BLaER1 treated with 17β-estradiol and CSF1 and Interleukin-3, amounts not matched to agents 10 nM and 100 nM (cell line): ENCODE measurements around the gene GPR157.
"Not testable (repeated sequence)": the region's sequence is repeated elsewhere in the genome, so short reads cannot be mapped to it uniquely, and the experiment has no call there.

ENCODE experiments used
- H3K27ac ChIP-seq, 11 experiments: shearing (Covaris generic); formaldehyde crosslinking; 2 replicates each; pipeline ENCODE4 v1.8.1; 2022
- H3K27me3 ChIP-seq, 11 experiments: shearing (Covaris generic); formaldehyde crosslinking; 2 replicates each; pipeline ENCODE4 v1.8.1; 2022
- H3K36me3 ChIP-seq, 11 experiments: shearing (Covaris generic); formaldehyde crosslinking; 2 replicates each; pipeline ENCODE4 v1.8.1; 2022
- H3K4me1 ChIP-seq, 10 experiments: shearing (Covaris generic); formaldehyde crosslinking; 2 replicates each; pipeline ENCODE4 v1.8.1; 2022
- H3K4me2 ChIP-seq, 11 experiments: shearing (Covaris generic); formaldehyde crosslinking; 2 replicates each; pipeline ENCODE4 v1.8.1; 2022
- H3K4me3 ChIP-seq, 10 experiments: shearing (Covaris generic); formaldehyde crosslinking; 2 replicates each; pipeline ENCODE4 v1.8.1; 2022
- H3K9ac ChIP-seq, 11 experiments: shearing (Covaris generic); formaldehyde crosslinking; 2 replicates each; pipeline ENCODE4 v1.8.1; 2022
- H3K9me3 ChIP-seq, 11 experiments: shearing (Covaris generic); formaldehyde crosslinking; replicated peaks in 1 of 11; 2 replicates each; pipeline ENCODE4 v1.8.1; 2022
- H4K20me1 ChIP-seq, 11 experiments: shearing (Covaris generic); formaldehyde crosslinking; 2 replicates each; pipeline ENCODE4 v1.8.1; 2022
- Cebpa-rat ChIP-seq, 11 experiments: shearing (Covaris generic); IDR thresholded peaks; 2 replicates each; pipeline ENCODE4 v1.8.1; 2022

The GPR157 gene

GRCh38 chr1:9097947-9098705 is 30.8 kb downstream of the GPR157 start:
- H3K9me3 ChIP-seq: peaks cover 20 to 37% (median 34%) of the 10 kb centered on the region in 11 experiments
- H3K27ac ChIP-seq: peak overlapping the region in 1 of 11 experiments; percentile 5; a peak in 1 of 22 replicates
- no peaks in the 10 kb centered on the region for H3K27me3 ChIP-seq
- H3K36me3 ChIP-seq: peaks cover 0 to 15% (median 0%) of the 10 kb centered on the region in 11 experiments; a peak in 5 of 22 replicates
- no peaks in the 10 kb centered on the region for H4K20me1 ChIP-seq
- TF ChIP-seq Cebpa-rat (IDR thresholded peaks at IDR 0.05): no peak
- peaks cover 14 to 51% (median 26%) of the 10 kb centered on the region in 10 experiments for H3K4me1 ChIP-seq
- H3K9ac ChIP-seq: no peak overlapping the region
- no peak overlapping the region for H3K4me3 ChIP-seq
- H3K4me2 ChIP-seq: peak overlapping the region in 1 of 11 experiments; percentile 30; a peak in 2 of 22 replicates

- no peaks in the 10 kb centered on the region for H3K27me3 ChIP-seq
- peaks cover 19 to 50% (median 27%) of the 10 kb centered on the region in 10 experiments for H3K4me1 ChIP-seq
- peaks cover 20 to 59% (median 48%) of the 10 kb centered on the region in 11 experiments for H3K9me3 ChIP-seq
- no peak overlapping the region for H3K9ac ChIP-seq
- no peak overlapping the region for H3K4me2 ChIP-seq
- no peaks in the 10 kb centered on the region for H4K20me1 ChIP-seq
- 0 out of 22 replicates have a peak, but pooled peaks cover 0 to 6% (median 0%) of the 10 kb centered on the region in 11 experiments for H3K36me3 ChIP-seq
- TF ChIP-seq Cebpa-rat (IDR thresholded peaks at IDR 0.05): no peak
- H3K4me3 ChIP-seq: no peak overlapping the region
- no peak overlapping the region; a peak in 1 of 22 replicates for H3K27ac ChIP-seq
Observed at GRCh38 chr1:9095818-9096217, 33.1 kb downstream of the GPR157 start.

GRCh38 chr1:9093996-9094595 is 34.8 kb downstream of the GPR157 start:
- peak in 3 of 11 experiments; percentile 20 to 47 (median 34); a peak in 1 of 22 replicates for TF ChIP-seq Cebpa-rat (IDR thresholded peaks at IDR 0.05)
- H3K27ac ChIP-seq: peak overlapping the region in 8 of 11 experiments; percentile 40 to 58 (median 52); a peak in 15 of 22 replicates
- not testable (repeated sequence) for H4K20me1 ChIP-seq, H3K36me3 ChIP-seq, H3K27me3 ChIP-seq
- H3K4me1 ChIP-seq: peaks cover 18 to 35% (median 24%) of the 10 kb centered on the region in 10 experiments
- H3K4me2 ChIP-seq: peak overlapping the region; percentile 37 to 80 (median 65)
- H3K4me3 ChIP-seq: peak overlapping the region in 2 of 10 experiments; percentile 0 to 3; a peak in 2 of 20 replicates
- peak overlapping the region in 1 of 11 experiments; percentile 17; a peak in 3 of 22 replicates for H3K9ac ChIP-seq
- H3K9me3 ChIP-seq: peaks cover 20 to 71% (median 50%) of the 10 kb centered on the region in 11 experiments

GRCh38 chr1:9093581-9093980 is 35.3 kb downstream of the GPR157 start:
- Histone ChIP-seq H3K4me3 (peak overlapping the region in 1 of 10 experiments; percentile 0; a peak in 2 of 20 replicates), H4K20me1 (no peaks in the 10 kb centered on the region), H3K27me3 (no peaks in the 10 kb centered on the region), H3K4me1 (peaks cover 18 to 32% (median 24%) of the 10 kb centered on the region in 10 experiments), H3K36me3 (0 out of 22 replicates have a peak, but pooled peaks cover 0 to 6% (median 0%) of the 10 kb centered on the region in 11 experiments), H3K4me2 (peak overlapping the region; percentile 37 to 80 (median 65)), H3K27ac (peak overlapping the region in 8 of 11 experiments; percentile 40 to 58 (median 52); a peak in 14 of 22 replicates), H3K9me3 (peaks cover 20 to 71% (median 50%) of the 10 kb centered on the region in 11 experiments), H3K9ac (peak overlapping the region in 1 of 11 experiments; percentile 17; a peak in 4 of 22 replicates)
- TF ChIP-seq Cebpa-rat (IDR thresholded peaks at IDR 0.05): no peak

- peak overlapping the region in 8 of 11 experiments; percentile 4 to 58 (median 52); a peak in 11 of 22 replicates for H3K27ac ChIP-seq
- peaks cover 18 to 29% (median 23%) of the 10 kb centered on the region in 10 experiments for H3K4me1 ChIP-seq
- no peaks in the 10 kb centered on the region for H3K27me3 ChIP-seq
- peak overlapping the region; percentile 37 to 80 (median 65) for H3K4me2 ChIP-seq
- H3K36me3 ChIP-seq: 0 out of 22 replicates have a peak, but pooled peaks cover 0 to 6% (median 0%) of the 10 kb centered on the region in 11 experiments
- peaks cover 20 to 74% (median 52%) of the 10 kb centered on the region in 11 experiments for H3K9me3 ChIP-seq
- H3K9ac ChIP-seq: no peak overlapping the region; a peak in 1 of 22 replicates
- H4K20me1 ChIP-seq: no peaks in the 10 kb centered on the region
- H3K4me3 ChIP-seq: 0 out of 20 replicates have a peak overlapping the region, but pooled peaks of 1 of the 10 experiments have one; percentile 0
- no peak for TF ChIP-seq Cebpa-rat (IDR thresholded peaks at IDR 0.05)
Observed at GRCh38 chr1:9093091-9093490, 35.8 kb downstream of the GPR157 start.

- Histone ChIP-seq H3K4me2 (no peak overlapping the region), H3K27ac (no peak overlapping the region), H3K27me3 (no peaks in the 10 kb centered on the region), H3K36me3 (no peaks in the 10 kb centered on the region), H3K4me3 (no peak overlapping the region), H3K9ac (no peak overlapping the region), H3K4me1 (peaks cover 38 to 58% (median 53%) of the 10 kb centered on the region in 10 experiments), H4K20me1 (no peaks in the 10 kb centered on the region), H3K9me3 (peaks cover 0 to 58% (median 34%) of the 10 kb centered on the region in 11 experiments; a peak in 18 of 22 replicates)
- TF ChIP-seq Cebpa-rat (IDR thresholded peaks at IDR 0.05): no peak
Observed at GRCh38 chr1:9088807-9089206, 40.1 kb downstream of the GPR157 start.

GRCh38 chr1:9087411-9088125 is 41.3 kb downstream of the GPR157 start:
- H3K4me3 ChIP-seq: no peak overlapping the region
- H3K27me3 ChIP-seq: no peaks in the 10 kb centered on the region
- H3K27ac ChIP-seq: peak overlapping the region in 3 of 11 experiments; percentile 33 to 90 (median 36); a peak in 3 of 22 replicates
- peaks cover 38 to 58% (median 54%) of the 10 kb centered on the region in 10 experiments for H3K4me1 ChIP-seq
- no peaks in the 10 kb centered on the region for H4K20me1 ChIP-seq
- H3K9ac ChIP-seq: no peak overlapping the region
- TF ChIP-seq Cebpa-rat (IDR thresholded peaks at IDR 0.05): no peak
- H3K4me2 ChIP-seq: peak overlapping the region in 3 of 11 experiments; percentile 6 to 22 (median 10); a peak in 3 of 22 replicates
- no peaks in the 10 kb centered on the region for H3K36me3 ChIP-seq
- peaks cover 0 to 52% (median 29%) of the 10 kb centered on the region in 11 experiments; a peak in 18 of 22 replicates for H3K9me3 ChIP-seq

- Histone ChIP-seq H3K4me2 (peak overlapping the region in 10 of 11 experiments; percentile 79 to 93 (median 87); a peak in 18 of 22 replicates), H3K9ac (peak overlapping the region in 5 of 11 experiments; percentile 75 to 81 (median 78); a peak in 5 of 22 replicates), H3K27me3 (no peaks in the 10 kb centered on the region), H4K20me1 (no peaks in the 10 kb centered on the region), H3K4me1 (peaks cover 46 to 64% (median 61%) of the 10 kb centered on the region in 10 experiments), H3K9me3 (peaks cover 0 to 44% (median 21%) of the 10 kb centered on the region in 11 experiments; a peak in 17 of 22 replicates), H3K36me3 (no peaks in the 10 kb centered on the region), H3K27ac (peak overlapping the region in 9 of 11 experiments; percentile 80 to 97 (median 90); a peak in 17 of 22 replicates), H3K4me3 (no peak overlapping the region)
- no peak for TF ChIP-seq Cebpa-rat (IDR thresholded peaks at IDR 0.05)
Observed at GRCh38 chr1:9086796-9087195, 42.1 kb downstream of the GPR157 start.
